ENCODE data around the gene SLX4. TPM values are rescaled to one million over a fixed set of nuclear protein-coding genes. Genes with fewer than 3 reads are reported as not detected.

SLX4 gene
- polyA plus RNA-seq, 1 of the 3 experiments (the other 2 are of a cell fraction), result 2.1 TPM

- no peak for TF ChIP-seq ZBTB33 (IDR thresholded peaks at IDR 0.05; ENCODE audit: borderline replicate concordance, low read depth)
Observed at GRCh38 chr16:3642397-3643094, 31.1 kb upstream of the SLX4 start (continued).

- whole genome bisulfite sequencing (ENCODE audit: low lambda C conversion rate), result 92% methylated on average over 7 of the region's 9 CpGs
- no peaks in the 10 kb centered on the region for H3K9me3 ChIP-seq
- ChIA-PET CTCF (interaction anchor here (0.8 to 3.1 kb wide), 2 partner anchors 13 to 761 kb away, joined by 3 to 18 read pairs; partner anchors contain the start of gene DNASE1), POLR2A (no interaction called here)
- DNase-seq, result peak; percentile 46
- H2AFZ ChIP-seq (ENCODE audit: low read depth), result no peak overlapping the region
- H3F3A ChIP-seq (replicated peaks; ENCODE audit: insufficient read depth), result no peaks in the 10 kb centered on the region
- peaks cover 0 to 2% of the 10 kb centered on the region in 2 experiments for H3K36me3 ChIP-seq (replicated peaks in 1 of 2; ENCODE audit: control insufficient read depth in 1 of 2, insufficient read depth in 2 of 2, low read length in 1 of 2)
- no peaks in the 10 kb centered on the region for H4K20me1 ChIP-seq (ENCODE audit: insufficient read depth)
- H3K9me2 ChIP-seq, result no peaks in the 10 kb centered on the region
- peak overlapping the region in 1 of 2 experiments; percentile 75; a peak in 2 of 4 replicates for H3K27ac ChIP-seq (ENCODE audit: low read depth in 2 of 2, low read length in 1 of 2)
- TF ChIP-seq SIN3A (IDR thresholded peaks at IDR 0.05; ENCODE audit: borderline replicate concordance, low read depth, low read length) (no peak), RAD21 (IDR thresholded peaks at IDR 0.05; ENCODE audit: low read length) (no peak), GATA2 (CRISPR knock-in tag; IDR thresholded peaks at IDR 0.05) (peak; percentile 51; the same call in 1 of the 2 replicates), TCF12 (IDR thresholded peaks at IDR 0.05) (no peak)
- no peaks in the 10 kb centered on the region for H3K27me3 ChIP-seq (ENCODE audit: insufficient read depth)
- H3K4me3 ChIP-seq (ENCODE audit: low read depth in 2 of 2, low read length in 1 of 2), result no peak overlapping the region
- H3K4me1 ChIP-seq (ENCODE audit: control insufficient read depth in 1 of 2, insufficient read depth in 2 of 2, low read depth in 1 of 2, low read length in 1 of 2), result peaks cover 9 to 35% of the 10 kb centered on the region in 2 experiments; a peak in 2 of 4 replicates
- H3K79me2 ChIP-seq (ENCODE audit: insufficient read depth), result peaks cover 5% of the 10 kb centered on the region; the same call in 1 of the 2 replicates
- no peak overlapping the region for H3K9ac ChIP-seq
- H3K4me2 ChIP-seq, result no peak overlapping the region
Observed at GRCh38 chr16:3641801-3642396, 30.5 kb upstream of the SLX4 start.

GRCh38 chr16:3640632-3641501, 29.5 kb upstream of the SLX4 start:
- peaks cover 0 to 2% of the 10 kb centered on the region in 2 experiments for H3K36me3 ChIP-seq (replicated peaks in 1 of 2; ENCODE audit: control insufficient read depth in 1 of 2, insufficient read depth in 2 of 2, low read length in 1 of 2)
- no peak overlapping the region for H3K4me3 ChIP-seq (ENCODE audit: low read depth in 2 of 2, low read length in 1 of 2)
- H3F3A ChIP-seq (replicated peaks; ENCODE audit: insufficient read depth), result peaks cover under 1% of the 10 kb centered on the region
- H4K20me1 ChIP-seq (ENCODE audit: insufficient read depth), result no peaks in the 10 kb centered on the region
- no peak overlapping the region; a peak in 1 of 4 replicates for H3K27ac ChIP-seq (ENCODE audit: low read depth in 2 of 2, low read length in 1 of 2)
- H3K9me2 ChIP-seq, result no peaks in the 10 kb centered on the region
- no peaks in the 10 kb centered on the region for H3K27me3 ChIP-seq (ENCODE audit: insufficient read depth)
- H2AFZ ChIP-seq (ENCODE audit: low read depth), result no peak overlapping the region
- no peak overlapping the region for H3K9ac ChIP-seq
- H3K4me2 ChIP-seq, result no peak overlapping the region
- ChIA-PET CTCF (interaction anchor here (0.8 to 3.1 kb wide), 3 partner anchors 14 to 762 kb away, joined by 3 to 18 read pairs (median 3); partner anchors contain the start of gene DNASE1), POLR2A (no interaction called here)
- peaks cover 9 to 35% of the 10 kb centered on the region in 2 experiments; a peak in 2 of 4 replicates for H3K4me1 ChIP-seq (ENCODE audit: control insufficient read depth in 1 of 2, insufficient read depth in 2 of 2, low read depth in 1 of 2, low read length in 1 of 2)
- no peak for DNase-seq
- H3K9me3 ChIP-seq, result no peaks in the 10 kb centered on the region
- H3K79me2 ChIP-seq (ENCODE audit: insufficient read depth), result peaks cover 10% of the 10 kb centered on the region; the same call in 1 of the 2 replicates
- 96% methylated on average over 13 of the region's 17 CpGs for WGBS (ENCODE audit: low lambda C conversion rate)
- TF ChIP-seq FOXM1 (IDR thresholded peaks at IDR 0.05; ENCODE audit: low read depth) (no peak), SIN3A (IDR thresholded peaks at IDR 0.05; ENCODE audit: borderline replicate concordance, low read depth, low read length) (no peak), TAF1 (IDR thresholded peaks at IDR 0.05; ENCODE audit: borderline replicate concordance, low read depth, low read length) (no peak), REST (IDR thresholded peaks at IDR 0.05; ENCODE audit: low read depth, low read length) (no peak), TCF12 (IDR thresholded peaks at IDR 0.05) (no peak), GATA2 (CRISPR knock-in tag; IDR thresholded peaks at IDR 0.05) (no peak), YY1 (IDR thresholded peaks at IDR 0.05; ENCODE audit: low read depth) (no peak), NRF1 (IDR thresholded peaks at IDR 0.05; ENCODE audit: low read depth, low read length) (no peak), CHD2 (IDR thresholded peaks at IDR 0.05; ENCODE audit: low read length, partially characterized antibody) (no peak), CTCF (IDR thresholded peaks at IDR 0.05) (no peak)

Measured in SK-N-SH (cell line).